Measurements from ENCODE around the gene DGKH.
"Not testable (repeated sequence)": the region's sequence is repeated elsewhere in the genome, so short reads cannot be mapped to it uniquely, and the experiment has no call there.

DGKH gene

GRCh38 chr13:42040730-42041010, 7.8 kb upstream of the DGKH start:
- DNase-seq: no peak

GRCh38 chr13:42041011-42041683, 7.3 kb upstream of the DGKH start:
- peak; percentile 16 for DNase-seq

GRCh38 chr13:42041684-42042035, 6.8 kb upstream of the DGKH start:
- no peak for DNase-seq

- DNase-seq: no peak
Observed at GRCh38 chr13:42043676-42044075, 4.8 kb upstream of the DGKH start.

- no peak for DNase-seq
Observed at GRCh38 chr13:42046448-42046847, 2.0 kb upstream of the DGKH start.

- DNase-seq: no peak
Observed at GRCh38 chr13:42047561-42048341, 697 bp upstream of the DGKH start.

GRCh38 chr13:42048684-42049453, 421 bp downstream of the DGKH start:
- peak; percentile 44 for DNase-seq

- no peak for DNase-seq
Observed at GRCh38 chr13:42049454-42049813, 986 bp downstream of the DGKH start.

GRCh38 chr13:42054798-42055499, 6.5 kb downstream of the DGKH start:
- DNase-seq: no peak

GRCh38 chr13:42055500-42056085, 7.1 kb downstream of the DGKH start:
- DNase-seq: no peak

GRCh38 chr13:42056146-42056545, 7.7 kb downstream of the DGKH start:
- DNase-seq: no peak

- no peak for DNase-seq
Observed at GRCh38 chr13:42056583-42056982, 8.1 kb downstream of the DGKH start.

- no peak for DNase-seq
Observed at GRCh38 chr13:42057918-42058530, 9.6 kb downstream of the DGKH start.

GRCh38 chr13:42061943-42062342, 13.5 kb downstream of the DGKH start:
- DNase-seq: no peak

GRCh38 chr13:42063105-42063504, 14.7 kb downstream of the DGKH start:
- no peak for DNase-seq

GRCh38 chr13:42064259-42064658, 15.8 kb downstream of the DGKH start:
- peak; percentile 14 for DNase-seq

GRCh38 chr13:42064966-42065365, 16.5 kb downstream of the DGKH start:
- DNase-seq: no peak

GRCh38 chr13:42065414-42065813, 17.0 kb downstream of the DGKH start:
- no peak for DNase-seq

GRCh38 chr13:42066542-42066941, 18.1 kb downstream of the DGKH start:
- DNase-seq: no peak

GRCh38 chr13:42068886-42069285, 20.4 kb downstream of the DGKH start:
- DNase-seq: no peak

GRCh38 chr13:42070599-42070998, 22.2 kb downstream of the DGKH start:
- DNase-seq: not testable (repeated sequence)

GRCh38 chr13:42071179-42071578, 22.7 kb downstream of the DGKH start:
- not testable (repeated sequence) for DNase-seq
